WTC11 (cell line): ENCODE data around the gene FHL1. TPM values are rescaled to one million over a fixed set of nuclear protein-coding genes. Genes with fewer than 3 reads are reported as not detected.

Source experiments
- ATAC-seq: fragments of 200-7000 bp; cut with Tn5 transposase; 2 replicates; pipeline ENCODE4 v1.10.0; 2021; ENCODE audit warnings: mild to moderate bottlenecking, moderate library complexity
- CTCF ChIA-PET: fragments of 300-600 bp; sonication (Branson Sonifier 250); formaldehyde crosslinking; loops from one replicate; lab custom pipeline; 2021; ENCODE audit warnings: antibody characterized with exemption; lab: Charles Lee
- POLR2A ChIA-PET: fragments of 350-600 bp; sonication (Branson Sonifier 250); formaldehyde crosslinking; loops from one replicate; lab custom pipeline; 2021; ENCODE audit warnings: antibody characterized with exemption; lab: Charles Lee
- DNase-seq: peaks from one replicate; pipeline ENCODE4 v3.0.0; 2021; ENCODE audit warnings: low spot score
- H3K27ac Mint-ChIP-seq: 2 replicates; pipeline ENCODE4 v1.8.0; 2021; ENCODE audit warnings: mixed read lengths
- H3K27me3 Mint-ChIP-seq: 2 replicates; pipeline ENCODE4 v1.8.0; 2021; ENCODE audit warnings: low read depth, mild to moderate bottlenecking, moderate library complexity, mixed read lengths
- H3K36me3 Mint-ChIP-seq: 2 replicates; pipeline ENCODE4 v1.8.0; 2021; ENCODE audit warnings: mixed read lengths
- H3K4me1 Mint-ChIP-seq: 2 replicates; pipeline ENCODE4 v1.8.0; 2022; ENCODE audit warnings: mixed read lengths
- H3K4me3 Mint-ChIP-seq: 2 replicates; pipeline ENCODE4 v1.8.0; 2021; ENCODE audit warnings: mild to moderate bottlenecking, moderate library complexity, mixed read lengths
- H3K9me3 Mint-ChIP-seq: 2 replicates; pipeline ENCODE4 v1.8.0; 2021; ENCODE audit warnings: mixed read lengths
- CTCF ChIP-seq: fragments of 200-600 bp; IDR thresholded peaks from 2 replicates; pipeline ENCODE4 v1.8.0; 2022; ENCODE audit warnings: antibody characterized with exemption
- ERG ChIP-seq: fragments of 250-450 bp; sonication (Bioruptor Pico); IDR thresholded peaks from 2 replicates; pipeline ENCODE4 v1.8.0; 2021; ENCODE audit warnings: mild to moderate bottlenecking
- FOXP4 ChIP-seq: sonication (generic); formaldehyde crosslinking; IDR thresholded peaks from 2 replicates; pipeline ENCODE4 v1.8.0; 2022; ENCODE audit warnings: mild to moderate bottlenecking, missing genetic modification reagents
- HMGA2 ChIP-seq: fragments of 250-450 bp; sonication (Bioruptor Pico); IDR thresholded peaks from 2 replicates; pipeline ENCODE4 v1.4.0; 2021; ENCODE audit warnings: mild to moderate bottlenecking, moderate library complexity
- MAX ChIP-seq: sonication (generic); formaldehyde crosslinking; IDR thresholded peaks from 2 replicates; pipeline ENCODE4 v1.8.0; 2022; ENCODE audit warnings: mild to moderate bottlenecking, missing genetic modification reagents
- SMAD3 ChIP-seq: sonication (generic); formaldehyde crosslinking; IDR thresholded peaks from 2 replicates; pipeline ENCODE4 v1.8.0; 2022; ENCODE audit warnings: missing genetic modification reagents, mild to moderate bottlenecking, borderline replicate concordance
- STAT6 ChIP-seq: sonication (generic); formaldehyde crosslinking; conservative IDR thresholded peaks from 2 replicates; pipeline ENCODE4 v1.8.1; 2023; ENCODE audit warnings: mild to moderate bottlenecking, low read depth, missing genetic modification reagents, moderate library complexity
- TCF7 ChIP-seq: sonication (generic); formaldehyde crosslinking; IDR thresholded peaks from 2 replicates; pipeline ENCODE4 v1.8.0; 2022; ENCODE audit warnings: mild to moderate bottlenecking, low read depth, missing genetic modification reagents, moderate library complexity
- USF1 ChIP-seq: sonication (generic); formaldehyde crosslinking; IDR thresholded peaks from 2 replicates; pipeline ENCODE4 v1.8.0; 2022; ENCODE audit warnings: mild to moderate bottlenecking, missing genetic modification reagents
- ZNF121 ChIP-seq: sonication (generic); formaldehyde crosslinking; IDR thresholded peaks from 2 replicates; pipeline ENCODE4 v1.8.0; 2023; ENCODE audit warnings: missing genetic modification reagents
- ZNF423 ChIP-seq: fragments of 250-450 bp; sonication (Bioruptor Pico); IDR thresholded peaks from 2 replicates; pipeline ENCODE4 v2.1.2; 2022; ENCODE audit warnings: mild to moderate bottlenecking, moderate library complexity
- total RNA-seq: library from RNA; stranded (reverse); gene quantifications from 3 replicates; pipeline ENCODE4 v1.2.3, GENCODE V29; 2021
- TF ChIP-seq, protein P1 (sequence below): sonication (generic); formaldehyde crosslinking; IDR thresholded peaks from 2 replicates; pipeline ENCODE4 v1.8.1; 2023; ENCODE audit warnings: mild to moderate bottlenecking, missing genetic modification reagents
- TF ChIP-seq, protein P2 (sequence below): sonication (generic); formaldehyde crosslinking; IDR thresholded peaks from 2 replicates; pipeline ENCODE4 v1.8.0; 2022; ENCODE audit warnings: missing genetic modification reagents

FHL1 gene
- total RNA-seq, 1 experiment from 2014 or later, result 43.5 TPM

- no peaks in the 10 kb centered on the region for H3K36me3 Mint-ChIP-seq
- DNase-seq (no peak), ATAC-seq (no peak)
- H3K4me3 Mint-ChIP-seq, result no peak overlapping the region
- no peaks in the 10 kb centered on the region for H3K9me3 Mint-ChIP-seq
- CTCF ChIA-PET, result no interaction called here
- POLR2A ChIA-PET, result no interaction called here
- H3K27ac Mint-ChIP-seq, result no peak overlapping the region
- peaks cover 32% of the 10 kb centered on the region for H3K4me1 Mint-ChIP-seq
- TF ChIP-seq, protein P1, sequence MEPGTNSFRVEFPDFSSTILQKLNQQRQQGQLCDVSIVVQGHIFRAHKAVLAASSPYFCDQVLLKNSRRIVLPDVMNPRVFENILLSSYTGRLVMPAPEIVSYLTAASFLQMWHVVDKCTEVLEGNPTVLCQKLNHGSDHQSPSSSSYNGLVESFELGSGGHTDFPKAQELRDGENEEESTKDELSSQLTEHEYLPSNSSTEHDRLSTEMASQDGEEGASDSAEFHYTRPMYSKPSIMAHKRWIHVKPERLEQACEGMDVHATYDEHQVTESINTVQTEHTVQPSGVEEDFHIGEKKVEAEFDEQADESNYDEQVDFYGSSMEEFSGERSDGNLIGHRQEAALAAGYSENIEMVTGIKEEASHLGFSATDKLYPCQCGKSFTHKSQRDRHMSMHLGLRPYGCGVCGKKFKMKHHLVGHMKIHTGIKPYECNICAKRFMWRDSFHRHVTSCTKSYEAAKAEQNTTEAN, result no peak
- TF ChIP-seq SMAD3 (CRISPR knock-in tag) (no peak), STAT6 (CRISPR knock-in tag) (no peak), ERG (no peak), TCF7 (no peak), ZNF423 (CRISPR knock-in tag) (no peak), CTCF (no peak), HMGA2 (CRISPR knock-in tag) (no peak), FOXP4 (no peak), USF1 (CRISPR knock-in tag) (no peak), MAX (CRISPR knock-in tag) (no peak), ZNF121 (CRISPR knock-in tag) (no peak)
- TF ChIP-seq, protein P2, sequence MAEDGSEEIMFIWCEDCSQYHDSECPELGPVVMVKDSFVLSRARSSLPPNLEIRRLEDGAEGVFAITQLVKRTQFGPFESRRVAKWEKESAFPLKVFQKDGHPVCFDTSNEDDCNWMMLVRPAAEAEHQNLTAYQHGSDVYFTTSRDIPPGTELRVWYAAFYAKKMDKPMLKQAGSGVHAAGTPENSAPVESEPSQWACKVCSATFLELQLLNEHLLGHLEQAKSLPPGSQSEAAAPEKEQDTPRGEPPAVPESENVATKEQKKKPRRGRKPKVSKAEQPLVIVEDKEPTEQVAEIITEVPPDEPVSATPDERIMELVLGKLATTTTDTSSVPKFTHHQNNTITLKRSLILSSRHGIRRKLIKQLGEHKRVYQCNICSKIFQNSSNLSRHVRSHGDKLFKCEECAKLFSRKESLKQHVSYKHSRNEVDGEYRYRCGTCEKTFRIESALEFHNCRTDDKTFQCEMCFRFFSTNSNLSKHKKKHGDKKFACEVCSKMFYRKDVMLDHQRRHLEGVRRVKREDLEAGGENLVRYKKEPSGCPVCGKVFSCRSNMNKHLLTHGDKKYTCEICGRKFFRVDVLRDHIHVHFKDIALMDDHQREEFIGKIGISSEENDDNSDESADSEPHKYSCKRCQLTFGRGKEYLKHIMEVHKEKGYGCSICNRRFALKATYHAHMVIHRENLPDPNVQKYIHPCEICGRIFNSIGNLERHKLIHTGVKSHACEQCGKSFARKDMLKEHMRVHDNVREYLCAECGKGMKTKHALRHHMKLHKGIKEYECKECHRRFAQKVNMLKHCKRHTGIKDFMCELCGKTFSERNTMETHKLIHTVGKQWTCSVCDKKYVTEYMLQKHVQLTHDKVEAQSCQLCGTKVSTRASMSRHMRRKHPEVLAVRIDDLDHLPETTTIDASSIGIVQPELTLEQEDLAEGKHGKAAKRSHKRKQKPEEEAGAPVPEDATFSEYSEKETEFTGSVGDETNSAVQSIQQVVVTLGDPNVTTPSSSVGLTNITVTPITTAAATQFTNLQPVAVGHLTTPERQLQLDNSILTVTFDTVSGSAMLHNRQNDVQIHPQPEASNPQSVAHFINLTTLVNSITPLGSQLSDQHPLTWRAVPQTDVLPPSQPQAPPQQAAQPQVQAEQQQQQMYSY (CRISPR knock-in tag), result no peak
- no peaks in the 10 kb centered on the region for H3K27me3 Mint-ChIP-seq
Observed at GRCh38 chrX:136201601-136202000, 54.3 kb downstream of the FHL1 start.
